ENCODE measurements around the gene NEAT1. TPM values are rescaled to one million over a fixed set of nuclear protein-coding genes. Genes with fewer than 3 reads are reported as not detected.

Gene NEAT1
- total RNA-seq, 1 experiment from 2014 or later = 74.7 TPM

DNA sequence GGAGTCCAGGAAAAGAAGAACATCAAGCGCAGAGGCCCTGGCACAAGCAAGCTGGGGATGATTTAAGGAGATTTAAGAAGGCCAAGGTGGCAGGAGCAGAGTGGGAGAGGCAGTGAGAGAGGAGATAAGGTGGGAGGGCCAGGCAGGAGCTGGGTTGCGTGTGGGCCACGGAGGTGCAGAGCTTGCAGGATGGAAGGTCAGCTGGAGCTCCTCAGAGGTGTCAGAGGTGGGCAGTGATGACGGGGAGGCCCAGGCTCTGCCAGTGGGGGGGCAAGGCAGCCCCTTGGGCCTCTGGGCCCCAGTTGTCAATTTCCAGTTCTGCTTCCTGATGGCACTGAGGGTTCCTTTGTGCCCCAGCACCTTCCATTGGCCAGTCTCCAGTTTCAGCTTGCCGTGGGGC lies 29.7 kb upstream of the NEAT1 start:
- Histone ChIP-seq H3K36me3 (ENCODE audit: insufficient read depth, low read length) (0 out of 2 replicates have a peak, but pooled peaks cover 3% of the 10 kb centered on the region), H3K27me3 (ENCODE audit: low read length) (no peaks in the 10 kb centered on the region), H3K4me3 (ENCODE audit: low read length) (no peak overlapping the region), H3K27ac (ENCODE audit: low read length) (no peak overlapping the region), H4K20me1 (ENCODE audit: insufficient read depth, low read depth, low read length) (no peaks in the 10 kb centered on the region), H3K79me2 (ENCODE audit: low read length) (peaks cover 18% of the 10 kb centered on the region), H3K4me1 (ENCODE audit: low read length) (peaks cover 12% of the 10 kb centered on the region), H2AFZ (ENCODE audit: low read length) (no peak overlapping the region), H3K9me3 (ENCODE audit: low read length) (no peaks in the 10 kb centered on the region), H3K9ac (ENCODE audit: low read length) (no peak overlapping the region), H3K9me2 (replicated peaks; ENCODE audit: insufficient read depth, low read length) (no peaks in the 10 kb centered on the region), H3K4me2 (ENCODE audit: low read depth, low read length, poor library complexity, severe bottlenecking) (no peak overlapping the region)
- no peak for DNase-seq

DNA sequence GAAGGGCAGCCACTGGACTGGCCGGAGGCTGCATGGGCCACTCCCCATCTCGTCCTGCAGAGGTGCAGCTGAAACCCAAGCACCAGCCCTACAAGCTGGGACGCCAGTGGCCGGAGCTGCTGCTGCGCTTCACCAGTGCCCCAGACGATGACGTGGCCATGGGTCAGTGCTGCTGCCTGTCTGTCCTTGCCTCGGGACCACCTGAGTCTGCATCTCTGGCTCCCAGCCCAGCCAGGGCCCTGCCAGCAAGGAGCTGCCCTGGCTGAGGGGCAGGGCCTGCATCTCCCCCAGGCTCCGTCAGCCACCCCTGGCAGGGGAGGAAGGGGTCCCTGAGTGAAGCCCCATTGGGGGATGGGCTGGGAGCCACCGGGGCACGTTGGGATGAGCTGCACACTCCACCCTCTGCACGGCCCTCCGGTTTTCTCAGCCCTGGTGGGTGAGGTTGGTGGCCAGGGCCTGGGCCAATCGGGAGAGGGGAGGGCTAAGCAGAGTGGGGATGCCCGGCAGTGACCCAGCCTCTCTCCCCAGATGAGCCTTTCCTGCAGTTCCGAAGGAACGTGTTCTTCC lies 29.0 kb upstream of the NEAT1 start:
- H4K20me1 ChIP-seq (ENCODE audit: insufficient read depth, low read depth, low read length) = no peaks in the 10 kb centered on the region
- H3K9ac ChIP-seq (ENCODE audit: low read length) = no peak overlapping the region
- peaks cover 11% of the 10 kb centered on the region for H3K79me2 ChIP-seq (ENCODE audit: low read length)
- H3K4me3 ChIP-seq (ENCODE audit: low read length) = no peak overlapping the region
- H3K27ac ChIP-seq (ENCODE audit: low read length) = no peak overlapping the region
- H3K9me3 ChIP-seq (ENCODE audit: low read length) = no peaks in the 10 kb centered on the region
- H3K9me2 ChIP-seq (replicated peaks; ENCODE audit: insufficient read depth, low read length) = no peaks in the 10 kb centered on the region
- H3K4me1 ChIP-seq (ENCODE audit: low read length) = peaks cover 5% of the 10 kb centered on the region
- no peak for DNase-seq
- no peak overlapping the region for H3K4me2 ChIP-seq (ENCODE audit: low read depth, low read length, poor library complexity, severe bottlenecking)
- H2AFZ ChIP-seq (ENCODE audit: low read length) = no peak overlapping the region
- H3K36me3 ChIP-seq (ENCODE audit: insufficient read depth, low read length) = 0 out of 2 replicates have a peak, but pooled peaks cover 3% of the 10 kb centered on the region
- H3K27me3 ChIP-seq (ENCODE audit: low read length) = no peaks in the 10 kb centered on the region

GRCh38 chr11:65394125-65394536 lies 28.5 kb upstream of the NEAT1 start:
- Histone ChIP-seq H3K9me2 (replicated peaks; ENCODE audit: insufficient read depth, low read length) (no peaks in the 10 kb centered on the region), H3K9me3 (ENCODE audit: low read length) (no peaks in the 10 kb centered on the region), H3K4me3 (ENCODE audit: low read length) (no peak overlapping the region), H3K4me1 (ENCODE audit: low read length) (peaks cover under 1% of the 10 kb centered on the region; the same call in 1 of the 2 replicates), H3K9ac (ENCODE audit: low read length) (no peak overlapping the region), H2AFZ (ENCODE audit: low read length) (no peak overlapping the region), H3K4me2 (ENCODE audit: low read depth, low read length, poor library complexity, severe bottlenecking) (no peak overlapping the region), H3K79me2 (ENCODE audit: low read length) (peaks cover 6% of the 10 kb centered on the region), H3K27ac (ENCODE audit: low read length) (no peak overlapping the region), H3K36me3 (ENCODE audit: insufficient read depth, low read length) (no peaks in the 10 kb centered on the region), H4K20me1 (ENCODE audit: insufficient read depth, low read depth, low read length) (no peaks in the 10 kb centered on the region), H3K27me3 (ENCODE audit: low read length) (no peaks in the 10 kb centered on the region)
- DNase-seq = no peak

- Histone ChIP-seq H3K4me3 (ENCODE audit: low read length) (no peak overlapping the region), H3K27ac (ENCODE audit: low read length) (no peak overlapping the region), H3K4me2 (ENCODE audit: low read depth, low read length, poor library complexity, severe bottlenecking) (no peak overlapping the region), H3K9me2 (replicated peaks; ENCODE audit: insufficient read depth, low read length) (no peaks in the 10 kb centered on the region), H2AFZ (ENCODE audit: low read length) (no peak overlapping the region), H3K9me3 (ENCODE audit: low read length) (no peaks in the 10 kb centered on the region), H4K20me1 (ENCODE audit: insufficient read depth, low read depth, low read length) (no peaks in the 10 kb centered on the region), H3K4me1 (ENCODE audit: low read length) (no peaks in the 10 kb centered on the region), H3K36me3 (ENCODE audit: insufficient read depth, low read length) (no peaks in the 10 kb centered on the region), H3K27me3 (ENCODE audit: low read length) (no peaks in the 10 kb centered on the region), H3K9ac (ENCODE audit: low read length) (no peak overlapping the region), H3K79me2 (ENCODE audit: low read length) (no peaks in the 10 kb centered on the region)
- DNase-seq = no peak
Measured at GRCh38 chr11:65395961-65396530, 26.6 kb upstream of the NEAT1 start.

DNA sequence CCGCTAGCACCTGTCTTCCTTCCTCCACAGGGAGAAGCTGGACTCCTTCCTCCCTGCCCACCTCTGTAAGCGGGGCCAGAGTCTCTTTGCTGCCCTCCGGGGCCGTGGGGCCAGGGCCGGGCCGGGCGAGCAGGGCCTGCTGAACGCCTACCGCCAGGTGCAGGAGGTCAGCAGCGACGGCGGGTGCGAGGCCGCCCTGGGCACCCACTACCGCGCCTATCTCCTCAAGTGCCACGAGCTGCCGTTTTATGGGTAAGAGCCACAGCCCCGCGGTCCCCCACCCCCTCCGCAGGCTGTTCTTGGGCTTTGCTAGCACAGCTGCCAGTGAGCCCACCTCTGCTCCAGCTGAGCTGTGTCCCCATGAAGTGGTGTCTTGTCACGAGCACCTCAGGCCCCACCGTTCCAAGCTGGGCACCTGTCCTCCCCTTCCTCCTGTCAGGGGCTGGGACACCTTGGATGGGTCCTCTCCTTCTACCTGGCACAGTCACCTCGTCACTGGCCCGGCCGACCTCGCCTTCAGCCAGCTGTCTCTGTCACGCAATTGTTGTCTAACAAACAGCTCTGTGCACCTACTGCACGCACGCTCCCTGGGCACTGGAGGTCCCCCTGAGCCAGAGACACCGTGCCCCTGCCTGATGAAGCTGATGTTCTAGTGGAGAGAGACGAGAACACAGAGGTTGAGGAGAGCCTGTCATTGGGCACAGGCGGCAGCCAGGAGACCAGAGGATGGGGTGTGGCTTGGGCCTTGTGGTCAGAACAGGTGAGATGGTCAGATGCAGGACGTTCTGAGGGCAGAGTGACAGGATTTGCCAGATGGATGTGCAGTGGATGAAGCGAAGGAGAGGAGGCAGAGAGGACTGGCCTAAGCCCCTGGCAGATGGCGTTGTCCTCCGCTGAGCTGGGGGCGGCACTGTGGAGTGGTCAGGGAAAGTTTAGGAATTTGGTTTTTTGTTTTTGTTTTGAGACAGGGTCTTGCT lies 25.5 kb upstream of the NEAT1 start:
- Histone ChIP-seq H3K36me3 (ENCODE audit: insufficient read depth, low read length) (no peaks in the 10 kb centered on the region), H4K20me1 (ENCODE audit: insufficient read depth, low read depth, low read length) (no peaks in the 10 kb centered on the region), H3K27ac (ENCODE audit: low read length) (no peak overlapping the region), H3K4me2 (ENCODE audit: low read depth, low read length, poor library complexity, severe bottlenecking) (no peak overlapping the region), H3K9ac (ENCODE audit: low read length) (no peak overlapping the region), H3K4me3 (ENCODE audit: low read length) (no peak overlapping the region), H3K4me1 (ENCODE audit: low read length) (peaks cover 4% of the 10 kb centered on the region), H3K9me3 (ENCODE audit: low read length) (no peaks in the 10 kb centered on the region), H2AFZ (ENCODE audit: low read length) (no peak overlapping the region), H3K27me3 (ENCODE audit: low read length) (no peaks in the 10 kb centered on the region), H3K9me2 (replicated peaks; ENCODE audit: insufficient read depth, low read length) (no peaks in the 10 kb centered on the region), H3K79me2 (ENCODE audit: low read length) (no peaks in the 10 kb centered on the region)
- DNase-seq = no peak

DNA sequence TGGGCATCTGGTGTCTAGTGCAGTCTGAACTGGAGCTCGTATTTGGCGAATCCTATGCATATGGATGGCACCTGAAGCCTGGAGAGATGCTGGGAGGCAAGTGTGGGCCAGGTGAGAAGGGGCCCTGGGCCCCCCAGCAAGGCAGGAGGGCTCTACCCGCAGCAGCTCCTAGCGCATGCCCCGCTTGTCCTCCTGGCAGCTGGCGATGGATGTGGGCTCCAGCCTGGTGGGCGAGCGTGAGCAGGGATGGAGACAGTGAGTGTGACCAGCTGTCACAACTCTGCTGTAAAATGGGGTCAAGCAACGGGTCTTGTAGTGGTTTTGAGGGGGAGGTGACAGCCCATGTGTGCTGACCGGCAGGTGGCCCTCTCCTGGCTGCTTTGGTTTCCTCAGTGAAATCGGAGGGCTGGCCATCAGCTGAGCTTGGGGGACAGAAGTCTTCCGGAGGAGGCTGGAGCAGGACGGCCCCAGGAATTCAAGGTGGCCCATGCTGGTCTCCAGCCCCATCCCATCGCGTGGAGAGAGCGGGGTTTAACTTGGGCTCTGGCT lies 24.2 kb upstream of the NEAT1 start:
- Histone ChIP-seq H3K9me2 (replicated peaks; ENCODE audit: insufficient read depth, low read length) (no peaks in the 10 kb centered on the region), H3K4me1 (ENCODE audit: low read length) (peaks cover 17% of the 10 kb centered on the region), H3K79me2 (ENCODE audit: low read length) (no peaks in the 10 kb centered on the region), H3K9ac (ENCODE audit: low read length) (no peak overlapping the region), H3K27me3 (ENCODE audit: low read length) (no peaks in the 10 kb centered on the region), H4K20me1 (ENCODE audit: insufficient read depth, low read depth, low read length) (no peaks in the 10 kb centered on the region), H3K4me3 (ENCODE audit: low read length) (no peak overlapping the region), H3K9me3 (ENCODE audit: low read length) (no peaks in the 10 kb centered on the region), H3K27ac (ENCODE audit: low read length) (no peak overlapping the region), H3K36me3 (ENCODE audit: insufficient read depth, low read length) (peaks cover 3% of the 10 kb centered on the region; the same call in 1 of the 2 replicates), H2AFZ (ENCODE audit: low read length) (no peak overlapping the region), H3K4me2 (ENCODE audit: low read depth, low read length, poor library complexity, severe bottlenecking) (no peak overlapping the region)
- DNase-seq = no peak

DNA sequence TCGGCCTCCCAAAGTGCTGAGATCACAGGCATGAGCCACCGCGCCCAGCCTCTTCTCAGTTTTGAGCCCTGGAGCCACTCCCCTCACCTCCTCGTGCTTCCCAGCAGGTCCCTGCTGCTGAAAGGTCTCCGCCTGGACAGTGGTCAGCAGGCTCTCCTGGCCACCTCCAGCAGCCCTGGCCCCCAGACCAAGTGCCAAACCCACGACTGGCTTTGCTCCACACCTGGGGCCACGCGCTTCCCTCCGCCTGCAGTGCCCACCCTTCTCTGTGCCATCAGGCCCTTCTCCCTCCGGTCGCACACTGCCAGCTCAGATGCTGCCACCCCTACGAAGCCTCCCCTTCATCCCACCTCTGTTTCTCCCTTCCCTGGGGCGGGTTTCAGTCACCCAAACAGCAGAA lies 23.3 kb upstream of the NEAT1 start:
- no peak for DNase-seq
- Histone ChIP-seq H2AFZ (ENCODE audit: low read length) (no peak overlapping the region), H3K36me3 (ENCODE audit: insufficient read depth, low read length) (peaks cover 3% of the 10 kb centered on the region; the same call in 1 of the 2 replicates), H4K20me1 (ENCODE audit: insufficient read depth, low read depth, low read length) (no peaks in the 10 kb centered on the region), H3K27ac (ENCODE audit: low read length) (no peak overlapping the region), H3K9me2 (replicated peaks; ENCODE audit: insufficient read depth, low read length) (no peaks in the 10 kb centered on the region), H3K9me3 (ENCODE audit: low read length) (no peaks in the 10 kb centered on the region), H3K79me2 (ENCODE audit: low read length) (no peaks in the 10 kb centered on the region), H3K4me2 (ENCODE audit: low read depth, low read length, poor library complexity, severe bottlenecking) (no peak overlapping the region), H3K9ac (ENCODE audit: low read length) (no peak overlapping the region), H3K4me1 (ENCODE audit: low read length) (peaks cover 25% of the 10 kb centered on the region), H3K4me3 (ENCODE audit: low read length) (no peak overlapping the region), H3K27me3 (ENCODE audit: low read length) (no peaks in the 10 kb centered on the region)

- Histone ChIP-seq H3K4me2 (ENCODE audit: low read depth, low read length, poor library complexity, severe bottlenecking) (no peak overlapping the region), H3K27ac (ENCODE audit: low read length) (no peak overlapping the region), H3K9ac (ENCODE audit: low read length) (no peak overlapping the region), H3K9me3 (ENCODE audit: low read length) (no peaks in the 10 kb centered on the region), H3K4me1 (ENCODE audit: low read length) (peaks cover 31% of the 10 kb centered on the region), H3K27me3 (ENCODE audit: low read length) (no peaks in the 10 kb centered on the region), H2AFZ (ENCODE audit: low read length) (no peak overlapping the region), H3K79me2 (ENCODE audit: low read length) (no peaks in the 10 kb centered on the region), H3K4me3 (ENCODE audit: low read length) (no peak overlapping the region), H4K20me1 (ENCODE audit: insufficient read depth, low read depth, low read length) (no peaks in the 10 kb centered on the region), H3K9me2 (replicated peaks; ENCODE audit: insufficient read depth, low read length) (no peaks in the 10 kb centered on the region), H3K36me3 (ENCODE audit: insufficient read depth, low read length) (peaks cover 7% of the 10 kb centered on the region; the same call in 1 of the 2 replicates)
- DNase-seq = no peak
Measured at GRCh38 chr11:65399845-65400244, 22.8 kb upstream of the NEAT1 start.
